ENCODE data around the gene GDF11.

GDF11 gene

GRCh38 chr12:55789893-55790292 is 47.0 kb downstream of the GDF11 start:
- no peak overlapping the region for H3K4me3 ChIP-seq (ENCODE audit: low read depth, low read length)
- TF ChIP-seq, protein P1, sequence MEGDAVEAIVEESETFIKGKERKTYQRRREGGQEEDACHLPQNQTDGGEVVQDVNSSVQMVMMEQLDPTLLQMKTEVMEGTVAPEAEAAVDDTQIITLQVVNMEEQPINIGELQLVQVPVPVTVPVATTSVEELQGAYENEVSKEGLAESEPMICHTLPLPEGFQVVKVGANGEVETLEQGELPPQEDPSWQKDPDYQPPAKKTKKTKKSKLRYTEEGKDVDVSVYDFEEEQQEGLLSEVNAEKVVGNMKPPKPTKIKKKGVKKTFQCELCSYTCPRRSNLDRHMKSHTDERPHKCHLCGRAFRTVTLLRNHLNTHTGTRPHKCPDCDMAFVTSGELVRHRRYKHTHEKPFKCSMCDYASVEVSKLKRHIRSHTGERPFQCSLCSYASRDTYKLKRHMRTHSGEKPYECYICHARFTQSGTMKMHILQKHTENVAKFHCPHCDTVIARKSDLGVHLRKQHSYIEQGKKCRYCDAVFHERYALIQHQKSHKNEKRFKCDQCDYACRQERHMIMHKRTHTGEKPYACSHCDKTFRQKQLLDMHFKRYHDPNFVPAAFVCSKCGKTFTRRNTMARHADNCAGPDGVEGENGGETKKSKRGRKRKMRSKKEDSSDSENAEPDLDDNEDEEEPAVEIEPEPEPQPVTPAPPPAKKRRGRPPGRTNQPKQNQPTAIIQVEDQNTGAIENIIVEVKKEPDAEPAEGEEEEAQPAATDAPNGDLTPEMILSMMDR (IDR thresholded peaks at IDR 0.05; ENCODE audit: low read depth, low read length): no peak
- no peak for TF ChIP-seq POLR2A (IDR thresholded peaks at IDR 0.05; ENCODE audit: extremely low read depth, insufficient read length)
- TF ChIP-seq, protein P2, sequence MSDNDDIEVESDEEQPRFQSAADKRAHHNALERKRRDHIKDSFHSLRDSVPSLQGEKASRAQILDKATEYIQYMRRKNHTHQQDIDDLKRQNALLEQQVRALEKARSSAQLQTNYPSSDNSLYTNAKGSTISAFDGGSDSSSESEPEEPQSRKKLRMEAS (IDR thresholded peaks at IDR 0.05; ENCODE audit: low read depth, low read length): no peak
- TF ChIP-seq MYC (IDR thresholded peaks at IDR 0.05; ENCODE audit: low read depth, low read length): no peak
- no peak for DNase-seq (ENCODE audit: low read depth)

DNA sequence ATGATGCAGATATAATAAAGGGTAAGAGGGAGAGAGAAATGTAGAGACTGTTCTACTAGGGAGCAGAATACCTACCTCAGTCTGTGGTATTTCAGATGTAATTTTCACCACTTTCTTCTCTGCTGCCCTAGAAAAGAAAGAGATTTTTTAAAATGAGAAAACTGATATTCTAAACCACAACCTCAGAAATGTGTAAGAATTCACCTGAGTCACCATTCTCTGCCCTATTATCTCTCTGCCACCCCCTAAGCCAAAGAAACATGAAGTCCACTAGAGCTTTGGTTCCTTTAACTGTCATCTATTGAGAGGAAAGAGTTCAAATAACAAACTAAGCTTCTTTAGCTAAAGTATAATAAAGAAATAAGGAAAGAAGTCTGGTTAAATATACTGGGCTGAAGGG is 53.0 kb downstream of the GDF11 start:
- no peak for DNase-seq (ENCODE audit: low read depth)

DNA sequence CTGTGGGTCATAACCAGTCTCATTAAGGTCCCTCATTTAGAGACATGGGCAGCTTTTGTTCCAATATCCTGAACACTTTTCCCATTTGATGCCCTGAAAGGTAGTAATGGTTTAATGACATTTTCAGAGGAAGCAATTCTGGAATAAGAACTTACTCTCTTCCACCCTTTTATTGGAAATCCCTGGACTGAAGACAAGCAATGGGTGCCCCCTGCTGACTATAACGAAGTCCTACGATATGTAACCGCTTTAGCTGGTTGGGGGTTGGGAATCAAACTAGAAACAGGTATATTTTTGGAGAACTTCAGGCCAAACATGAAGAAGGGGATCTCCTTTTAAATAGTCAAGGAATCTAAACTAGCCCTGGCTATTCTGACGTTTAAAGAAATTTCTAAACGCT is 54.1 kb downstream of the GDF11 start:
- TF ChIP-seq, protein P1 (IDR thresholded peaks at IDR 0.05; ENCODE audit: low read depth, low read length): peak; percentile 64
- TF ChIP-seq, protein P2 (IDR thresholded peaks at IDR 0.05; ENCODE audit: low read depth, low read length): no peak
- TF ChIP-seq POLR2A (IDR thresholded peaks at IDR 0.05; ENCODE audit: extremely low read depth, insufficient read length) (no peak), MYC (IDR thresholded peaks at IDR 0.05; ENCODE audit: low read depth, low read length) (no peak)
- peak; percentile 64 for DNase-seq (ENCODE audit: low read depth)
- H3K4me3 ChIP-seq (ENCODE audit: low read depth, low read length): no peak overlapping the region

More for the DNA sequence above, 53.0 kb downstream of the GDF11 start:
- TF ChIP-seq, protein P2 (IDR thresholded peaks at IDR 0.05; ENCODE audit: low read depth, low read length): no peak
- TF ChIP-seq, protein P1 (IDR thresholded peaks at IDR 0.05; ENCODE audit: low read depth, low read length): no peak
- TF ChIP-seq MYC (IDR thresholded peaks at IDR 0.05; ENCODE audit: low read depth, low read length): no peak
- no peak for TF ChIP-seq POLR2A (IDR thresholded peaks at IDR 0.05; ENCODE audit: extremely low read depth, insufficient read length)
- no peak overlapping the region for H3K4me3 ChIP-seq (ENCODE audit: low read depth, low read length)

GRCh38 chr12:55797550-55797949 is 54.6 kb downstream of the GDF11 start:
- no peak overlapping the region for H3K4me3 ChIP-seq (ENCODE audit: low read depth, low read length)
- DNase-seq (ENCODE audit: low read depth): no peak
- no peak for TF ChIP-seq POLR2A (IDR thresholded peaks at IDR 0.05; ENCODE audit: extremely low read depth, insufficient read length)
- TF ChIP-seq, protein P2 (IDR thresholded peaks at IDR 0.05; ENCODE audit: low read depth, low read length): no peak
- TF ChIP-seq MYC (IDR thresholded peaks at IDR 0.05; ENCODE audit: low read depth, low read length): no peak
- TF ChIP-seq, protein P1 (IDR thresholded peaks at IDR 0.05; ENCODE audit: low read depth, low read length): no peak

All from NB4 (cell line).